Endothelial cell of umbilical vein (primary cell): ENCODE data around the gene RSPH1. TPM values are rescaled to one million over a fixed set of nuclear protein-coding genes. Genes with fewer than 3 reads are reported as not detected.

Experiments used
- BruUV-seq: library from RNA; stranded (reverse); fragments of 400-500 nt; replicated peaks from 2 replicates; lab custom pipeline; 2021; lab: Mats Ljungman, UMichigan
- CTCF ChIA-PET: fragments of 300-600, 350-600 bp; sonication (Branson Sonifier 250); formaldehyde crosslinking; loops from one replicate; lab custom pipeline; 2021; ENCODE audit warnings: antibody characterized with exemption, inconsistent platforms; lab: Charles Lee
- POLR2A ChIA-PET: fragments of 300-600, 350-600 bp; sonication (Branson Sonifier 250); formaldehyde crosslinking; loops from one replicate; lab custom pipeline; 2021; ENCODE audit warnings: antibody characterized with exemption, inconsistent platforms; lab: Charles Lee
- DNase-seq: peaks from one replicate; pipeline ENCODE4 v3.0.0-alpha.2; 2011; ENCODE audit warnings: low read depth, low spot score
- FAIRE-seq: peaks from 2 replicates; lab custom pipeline; 2011; peaks lifted over from hg19 to GRCh38; lab: Jason Lieb, UNC
- H2AFZ ChIP-seq: 2 replicates; pipeline ENCODE4 v1.6.0; 2012; ENCODE audit warnings: low read depth, low read length, control low read depth, inconsistent platforms
- H3K27ac ChIP-seq: 2 replicates; pipeline ENCODE4 v1.5.1; 2011; ENCODE audit warnings: low read depth, mild to moderate bottlenecking, control low read depth, low read length, moderate library complexity; ENCODE audit not compliant: insufficient read depth
- H3K27me3 ChIP-seq, 2 experiments: 2 replicates each; pipeline versions ENCODE4 v1.6.0 to v1.6.1; 2011; ENCODE audit warnings: low read length in 2 of 2, mixed read lengths in 1 of 2; ENCODE audit not compliant: control insufficient read depth in 2 of 2, insufficient read depth in 2 of 2
- H3K36me3 ChIP-seq, 2 experiments: 2 replicates in 1 of 2; 3 replicates in 1 of 2; pipeline ENCODE4 v1.5.1; 2011; ENCODE audit warnings: low read length in 2 of 2, mild to moderate bottlenecking in 1 of 2, moderate library complexity in 1 of 2; ENCODE audit not compliant: control insufficient read depth in 2 of 2, insufficient read depth in 2 of 2; ENCODE audit errors: extremely low read depth in 1 of 2
- H3K4me1 ChIP-seq: 3 replicates; pipeline ENCODE4 v1.5.1; 2011; ENCODE audit warnings: mild to moderate bottlenecking, low read length; ENCODE audit not compliant: control insufficient read depth, insufficient read depth; ENCODE audit errors: extremely low read depth
- H3K4me2 ChIP-seq: 2 replicates; pipeline ENCODE4 v1.6.1; 2011; ENCODE audit warnings: low read length, control low read depth, mixed read lengths; ENCODE audit not compliant: insufficient read depth
- H3K4me3 ChIP-seq, 3 experiments: fragments of 200-600 bp in 1 of 3; sonication (generic), shearing (Covaris generic) in 1 of 3; replicated peaks in 1 of 3; 2 replicates each; pipeline ENCODE4 v1.5.1; 2011 to 2016; ENCODE audit warnings: control low read depth in 3 of 3, low read length in 3 of 3, mild to moderate bottlenecking in 2 of 3, inconsistent platforms in 1 of 3, low read depth in 1 of 3, moderate library complexity in 1 of 3; ENCODE audit not compliant: insufficient read depth in 1 of 3
- H3K79me2 ChIP-seq: 2 replicates; pipeline ENCODE4 v1.6.0; 2012; ENCODE audit warnings: low read length, inconsistent platforms; ENCODE audit not compliant: control insufficient read depth, insufficient read depth
- H3K9ac ChIP-seq: replicated peaks from 2 replicates; pipeline ENCODE3; 2011; ENCODE audit warnings: low read length, control low read depth; ENCODE audit not compliant: insufficient read depth; ENCODE audit errors: extremely low read depth
- H3K9me1 ChIP-seq: replicated peaks from 3 replicates; pipeline ENCODE4 v1.6.0; 2011; ENCODE audit warnings: mild to moderate bottlenecking, low read length; ENCODE audit not compliant: control insufficient read depth, insufficient read depth; ENCODE audit errors: extremely low read depth
- H3K9me3 ChIP-seq: replicated peaks from 2 replicates; pipeline ENCODE4 v1.5.1; 2012; ENCODE audit warnings: low read length, inconsistent platforms; ENCODE audit not compliant: control insufficient read depth, insufficient read depth
- H4K20me1 ChIP-seq: replicated peaks from 2 replicates; pipeline ENCODE3; 2011; ENCODE audit warnings: mild to moderate bottlenecking, low read length; ENCODE audit not compliant: control insufficient read depth, insufficient read depth; ENCODE audit errors: extremely low read depth
- CTCF ChIP-seq, 2 donors: IDR thresholded peaks; 1 replicate in 1 of 2; 2 replicates in 1 of 2; pipeline ENCODE4 v1.5.1; 2011; ENCODE audit warnings: low read length in 2 of 2, mild to moderate bottlenecking in 2 of 2, moderate library complexity in 2 of 2, control low read depth in 1 of 2, inconsistent platforms in 1 of 2, low read depth in 1 of 2; ENCODE audit not compliant: insufficient read depth in 1 of 2; ENCODE audit errors: extremely low read depth in 1 of 2
- EZH2 ChIP-seq: IDR thresholded peaks from 2 replicates; pipeline ENCODE4 v1.6.1; 2012; ENCODE audit warnings: borderline replicate concordance, low read depth, mild to moderate bottlenecking, moderate library complexity, low read length, inconsistent platforms; ENCODE audit not compliant: severe bottlenecking
- FOS ChIP-seq: IDR thresholded peaks from 2 replicates; pipeline ENCODE4 v1.6.1; 2011; ENCODE audit warnings: mild to moderate bottlenecking, low read length, moderate library complexity, borderline replicate concordance; ENCODE audit not compliant: insufficient read depth
- GATA2 ChIP-seq: IDR thresholded peaks from 2 replicates; pipeline ENCODE4 v1.7.0; 2011; ENCODE audit warnings: low read depth, mild to moderate bottlenecking, moderate library complexity, mixed read lengths, low read length; ENCODE audit not compliant: insufficient read length, insufficient read depth
- JUN ChIP-seq: IDR thresholded peaks from 2 replicates; pipeline ENCODE4 v1.6.1; 2011; ENCODE audit warnings: borderline replicate concordance, low read depth; ENCODE audit not compliant: insufficient read length, insufficient read depth
- MYC ChIP-seq: IDR thresholded peaks from one replicate; pipeline ENCODE4 v1.6.1; 2011; ENCODE audit warnings: mild to moderate bottlenecking, low read depth, low read length
- POLR2A ChIP-seq: IDR thresholded peaks from 2 replicates; pipeline ENCODE4 v1.6.1; 2012; ENCODE audit warnings: low read depth, mild to moderate bottlenecking, control low read depth, low read length
- POLR2AphosphoS5 ChIP-seq: IDR thresholded peaks from 2 replicates; pipeline ENCODE4 v1.6.1; 2012; ENCODE audit warnings: low read depth, mild to moderate bottlenecking, control low read depth, low read length, moderate library complexity; ENCODE audit not compliant: insufficient read depth
- dilution Hi-C: fragments of 300-500 bp; cut with MboI; formaldehyde crosslinking; loops from one replicate; pipeline ENCODE4 v1.15.0; 2019; ENCODE audit warnings: low sequenced_read_pairs; ENCODE audit not compliant: extremely low pct_ligation_motif_present
- intact Hi-C: fragments of 100-400 bp; cut with micrococcal nuclease; formaldehyde crosslinking; loops from one replicate; pipeline ENCODE4 v1.10.0; 2022
- polyA plus RNA-seq, 4 experiments: library from polyadenylated mRNA; depleted of rRNA in 3 of 4; stranded (reverse) in 3 of 4; unstranded in 1 of 4; fragments of >200 nt; gene quantifications; 2 replicates each; pipeline versions ENCODE4 v1.2.1 to v1.2.3, GENCODE V29; 2011 to 2012; ENCODE audit warnings: missing spikeins in 1 of 4
- total RNA-seq: library from RNA; stranded (reverse); gene quantifications from 2 replicates; pipeline ENCODE4 v1.2.3, GENCODE V29; 2021
- TF ChIP-seq, protein P1 (sequence below): IDR thresholded peaks from 2 replicates; pipeline ENCODE4 v1.6.1; 2011; ENCODE audit not compliant: insufficient read depth, insufficient read length

Gene RSPH1
- total and polyA plus RNA-seq, 2 donors (not counting 3 experiments of a cell fraction or from before 2014, with no cell fraction given) = 0.08 TPM; not detected in 1

DNA sequence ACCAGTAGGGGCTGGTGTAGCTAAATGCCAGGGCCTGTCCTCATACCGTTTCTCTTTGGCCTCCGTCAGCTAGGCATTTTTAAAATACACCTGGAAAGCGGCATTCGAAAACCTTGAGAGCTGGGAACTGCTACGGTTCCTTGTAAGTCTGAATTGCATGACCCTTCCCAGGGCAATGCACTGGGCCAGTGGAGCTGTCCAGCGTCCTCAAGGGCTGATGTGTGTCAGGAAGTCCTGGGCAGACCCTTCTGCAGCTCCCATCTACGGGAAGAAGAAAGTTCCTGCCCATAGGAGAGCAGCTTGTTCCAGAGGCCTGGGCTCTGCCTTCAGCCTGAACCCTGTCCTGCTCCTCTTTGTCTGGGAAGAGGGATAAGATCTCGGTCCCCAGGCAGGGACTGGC is 58.2 kb downstream of the RSPH1 start:
- no peak overlapping the region for H2AFZ ChIP-seq
- H3K4me2 ChIP-seq = no peak overlapping the region
- dilution Hi-C loops (no loop called here), intact Hi-C loops (no loop called here)
- no peaks in the 10 kb centered on the region for H3K9me1 ChIP-seq
- TF ChIP-seq MYC (no peak), FOS (no peak), POLR2A (no peak), EZH2 (no peak), CTCF (IDR thresholded peaks at IDR 0.05; ENCODE audit: extremely low read depth in 1 of 2, insufficient read depth in 1 of 2, low read depth in 1 of 2, low read length in 2 of 2) (no peak), POLR2AphosphoS5 (no peak), GATA2 (no peak), JUN (no peak)
- TF ChIP-seq, protein P1, sequence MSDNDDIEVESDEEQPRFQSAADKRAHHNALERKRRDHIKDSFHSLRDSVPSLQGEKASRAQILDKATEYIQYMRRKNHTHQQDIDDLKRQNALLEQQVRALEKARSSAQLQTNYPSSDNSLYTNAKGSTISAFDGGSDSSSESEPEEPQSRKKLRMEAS = no peak
- H3K4me1 ChIP-seq = no peaks in the 10 kb centered on the region
- H4K20me1 ChIP-seq = no peaks in the 10 kb centered on the region
- ChIA-PET CTCF (no interaction called here), POLR2A (no interaction called here)
- no peak for DNase-seq
- no TSS peak for BruUV-seq
- H3K27me3 ChIP-seq = no peaks in the 10 kb centered on the region
- H3K27ac ChIP-seq = no peak overlapping the region
- no peaks in the 10 kb centered on the region for H3K9me3 ChIP-seq
- no peak overlapping the region for H3K9ac ChIP-seq
- H3K36me3 ChIP-seq = no peaks in the 10 kb centered on the region
- no peak for FAIRE-seq
- no peak overlapping the region for H3K4me3 ChIP-seq
- no peaks in the 10 kb centered on the region for H3K79me2 ChIP-seq
